Breast epithelium (tissue), 4 donors: ENCODE results near the gene RNF112. TPM values are rescaled to one million over a fixed set of nuclear protein-coding genes. Genes with fewer than 3 reads are reported as not detected.
A peak's percentile ranks its signal among the peaks of the same experiment; 100 is the strongest.

Experiments used
- DNase-seq, 2 donors: peaks; one replicate each; pipeline ENCODE4 v3.0.0-alpha.2; 2019; ENCODE audit warnings: low spot score in 2 of 2
- H3K27ac ChIP-seq, 2 donors: fragments of 200-600 bp; sonication (generic) in 1 of 2; one replicate each; pipeline ENCODE4 v1.5.1; 2016 to 2019; ENCODE audit warnings: mild to moderate bottlenecking in 1 of 2
- H3K27me3 ChIP-seq, 2 donors: fragments of 200-600 bp; sonication (generic) in 1 of 2; one replicate each; pipeline versions ENCODE4 v1.5.1 to v1.6.0; 2017 to 2019; ENCODE audit warnings: control low read depth in 1 of 2, mild to moderate bottlenecking in 1 of 2
- H3K36me3 ChIP-seq: fragments of 200-600 bp; one replicate; pipeline ENCODE4 v1.5.1; 2019
- H3K4me1 ChIP-seq, 2 donors: fragments of 200-600 bp; sonication (generic); one replicate each; pipeline ENCODE4 v1.5.1; 2016 to 2019; ENCODE audit warnings: control low read depth in 1 of 2
- H3K4me3 ChIP-seq, 3 donors: fragments of 200-600 bp; sonication (generic); 1 replicate in 2 of 3; 2 replicates in 1 of 3; pipeline ENCODE4 v1.5.1; 2016 to 2019; ENCODE audit warnings: mild to moderate bottlenecking in 3 of 3, moderate library complexity in 2 of 3
- H3K9me3 ChIP-seq, 2 donors: fragments of 200-600 bp; sonication (generic) in 1 of 2; one replicate each; pipeline ENCODE4 v1.5.1; 2016 to 2019; ENCODE audit warnings: control low read depth in 1 of 2
- POLR2A ChIP-seq: fragments of 450-650 bp; IDR thresholded peaks from one replicate; pipeline ENCODE4 v1.6.1; 2016; ENCODE audit warnings: antibody characterized with exemption, mild to moderate bottlenecking, moderate library complexity
- POLR2AphosphoS5 ChIP-seq, 3 donors: sonication (generic); formaldehyde crosslinking; IDR thresholded peaks; one replicate each; pipeline ENCODE4 v1.6.1; 2017; ENCODE audit warnings: antibody characterized with exemption in 3 of 3
- intact Hi-C: fragments of 100-400 bp; cut with DNase I; formaldehyde crosslinking; loops from one replicate; pipeline ENCODE4 v1.15.1; 2023; ENCODE audit warnings: low total_unique reads
- total RNA-seq, 3 donors: library from RNA; depleted of rRNA; stranded (reverse); fragments of >200 nt; gene quantifications; one replicate each; pipeline ENCODE4 v1.1.0, GENCODE V29; 2016
- TF ChIP-seq, protein P1 (sequence below), 3 donors: fragments of 450-650 bp; IDR thresholded peaks; one replicate each; pipeline ENCODE4 v1.5.1; 2016 to 2017; ENCODE audit warnings: antibody characterized with exemption in 3 of 3, mild to moderate bottlenecking in 3 of 3, moderate library complexity in 3 of 3

RNF112 gene
- total RNA-seq, 3 donors from 2014 or later = 0.96 to 2.9 (median 2.3) TPM

DNA sequence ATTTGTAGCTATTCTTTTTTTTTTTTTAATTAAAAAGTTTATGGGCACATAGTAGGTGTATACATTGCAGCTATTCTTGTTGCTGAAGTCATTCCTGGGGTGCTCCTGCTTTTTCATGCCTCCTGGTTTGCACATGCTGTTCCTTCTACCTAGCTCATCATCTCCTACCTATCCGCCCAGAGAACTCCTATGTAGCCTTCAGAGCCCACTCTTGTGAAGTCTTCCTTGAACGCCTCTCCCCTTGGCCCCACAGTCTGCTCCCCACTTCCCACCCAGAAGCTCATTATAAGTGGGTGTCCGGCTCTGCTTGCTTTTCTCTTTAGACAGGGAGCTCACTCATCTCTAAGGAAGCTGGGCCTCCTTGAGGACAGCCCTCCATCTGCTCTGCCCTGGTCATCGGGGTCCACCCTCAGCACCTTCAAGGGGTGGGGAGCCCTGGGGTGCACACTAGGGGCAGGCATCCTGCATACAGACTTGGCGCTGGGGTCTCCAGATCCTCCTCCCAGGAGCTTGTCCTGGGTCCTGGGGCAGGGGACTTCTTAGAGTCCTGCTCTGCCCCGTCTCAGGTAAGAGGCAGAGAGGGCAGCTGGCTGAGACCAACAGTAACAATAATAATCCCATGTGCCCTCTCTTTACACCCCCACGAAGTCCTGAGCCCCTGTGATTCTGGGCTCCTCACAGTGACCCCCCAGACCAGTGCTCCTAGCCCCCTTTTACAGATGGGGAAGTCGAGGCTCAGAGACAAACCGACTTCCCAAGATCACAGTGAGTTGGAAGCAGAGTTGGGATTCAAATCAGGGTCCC lies 45.0 kb upstream of the RNF112 start:
- DNase-seq = no peak
- Histone ChIP-seq H3K9me3 (no peaks in the 10 kb centered on the region), H3K27me3 (no peaks in the 10 kb centered on the region), H3K4me3 (no peak overlapping the region), H3K27ac (no peak overlapping the region), H3K4me1 (peaks cover 0 to 10% of the 10 kb centered on the region in 2 donors), H3K36me3 (no peaks in the 10 kb centered on the region)
- TF ChIP-seq POLR2AphosphoS5 (IDR thresholded peaks at IDR 0.05) = no peak
- TF ChIP-seq, protein P1, sequence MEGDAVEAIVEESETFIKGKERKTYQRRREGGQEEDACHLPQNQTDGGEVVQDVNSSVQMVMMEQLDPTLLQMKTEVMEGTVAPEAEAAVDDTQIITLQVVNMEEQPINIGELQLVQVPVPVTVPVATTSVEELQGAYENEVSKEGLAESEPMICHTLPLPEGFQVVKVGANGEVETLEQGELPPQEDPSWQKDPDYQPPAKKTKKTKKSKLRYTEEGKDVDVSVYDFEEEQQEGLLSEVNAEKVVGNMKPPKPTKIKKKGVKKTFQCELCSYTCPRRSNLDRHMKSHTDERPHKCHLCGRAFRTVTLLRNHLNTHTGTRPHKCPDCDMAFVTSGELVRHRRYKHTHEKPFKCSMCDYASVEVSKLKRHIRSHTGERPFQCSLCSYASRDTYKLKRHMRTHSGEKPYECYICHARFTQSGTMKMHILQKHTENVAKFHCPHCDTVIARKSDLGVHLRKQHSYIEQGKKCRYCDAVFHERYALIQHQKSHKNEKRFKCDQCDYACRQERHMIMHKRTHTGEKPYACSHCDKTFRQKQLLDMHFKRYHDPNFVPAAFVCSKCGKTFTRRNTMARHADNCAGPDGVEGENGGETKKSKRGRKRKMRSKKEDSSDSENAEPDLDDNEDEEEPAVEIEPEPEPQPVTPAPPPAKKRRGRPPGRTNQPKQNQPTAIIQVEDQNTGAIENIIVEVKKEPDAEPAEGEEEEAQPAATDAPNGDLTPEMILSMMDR (IDR thresholded peaks at IDR 0.05) = no peak
- no peak for TF ChIP-seq POLR2A
- intact Hi-C loops = loop anchor here (10.0 kb wide), 1 partner anchor 289 kb away; no protein-coding TSS in a partner anchor

DNA sequence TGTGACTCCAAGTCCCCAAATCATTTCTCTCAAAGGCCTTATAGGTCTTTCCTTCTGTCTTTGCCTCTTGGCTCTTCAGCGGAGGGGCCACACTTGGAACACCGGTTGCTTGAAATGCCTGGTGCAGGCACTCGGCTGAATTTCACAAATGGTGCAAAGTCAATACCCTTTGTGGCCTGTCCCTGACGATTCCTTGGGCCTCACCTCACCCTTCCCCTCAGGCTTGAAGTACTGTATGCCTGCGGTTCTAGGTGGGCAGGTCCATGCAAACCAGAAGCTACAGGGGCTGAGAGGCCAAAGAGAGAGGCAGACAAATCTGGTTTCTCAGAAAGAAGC lies 44.4 kb upstream of the RNF112 start:
- Histone ChIP-seq H3K4me1 (peaks cover 0 to 5% of the 10 kb centered on the region in 2 donors), H3K9me3 (no peaks in the 10 kb centered on the region), H3K27me3 (no peaks in the 10 kb centered on the region), H3K4me3 (no peak overlapping the region), H3K36me3 (no peaks in the 10 kb centered on the region), H3K27ac (no peak overlapping the region)
- no peak for TF ChIP-seq POLR2AphosphoS5 (IDR thresholded peaks at IDR 0.05)
- DNase-seq = no peak
- intact Hi-C loops = loop anchor here (10.0 kb wide), 1 partner anchor 288 kb away; no protein-coding TSS in a partner anchor

DNA sequence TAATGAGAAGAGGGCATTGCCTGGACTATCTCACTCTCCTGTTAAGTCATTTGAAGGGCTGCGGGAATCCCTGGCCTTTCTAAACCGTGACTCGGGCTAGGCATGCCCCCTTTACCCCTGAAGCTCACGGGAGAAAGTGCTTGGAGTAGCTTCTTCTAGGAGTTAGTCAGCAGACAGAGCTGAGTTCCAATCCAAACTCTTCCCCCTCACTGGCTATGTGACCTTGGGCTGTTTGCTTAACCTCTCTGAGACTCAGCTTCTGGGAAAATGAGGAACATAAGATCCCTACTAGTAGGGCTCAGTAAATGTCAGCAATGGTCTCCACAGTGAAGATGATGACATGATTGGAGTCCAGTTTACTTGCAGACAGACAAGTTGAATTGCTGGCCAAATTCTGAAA lies 42.8 kb upstream of the RNF112 start:
- H3K27me3 ChIP-seq = no peaks in the 10 kb centered on the region
- H3K4me3 ChIP-seq = no peak overlapping the region
- intact Hi-C loops = loop anchor here (10.0 kb wide), 1 partner anchor 287 kb away; no protein-coding TSS in a partner anchor
- TF ChIP-seq POLR2AphosphoS5 (IDR thresholded peaks at IDR 0.05) (no peak), POLR2A (no peak)
- TF ChIP-seq, protein P1 (IDR thresholded peaks at IDR 0.05) = no peak
- H3K36me3 ChIP-seq = no peaks in the 10 kb centered on the region
- no peaks in the 10 kb centered on the region for H3K9me3 ChIP-seq
- DNase-seq = no peak
- H3K4me1 ChIP-seq = no peaks in the 10 kb centered on the region
- peak overlapping the region in 1 of 2 donors; percentile 3 for H3K27ac ChIP-seq

DNA sequence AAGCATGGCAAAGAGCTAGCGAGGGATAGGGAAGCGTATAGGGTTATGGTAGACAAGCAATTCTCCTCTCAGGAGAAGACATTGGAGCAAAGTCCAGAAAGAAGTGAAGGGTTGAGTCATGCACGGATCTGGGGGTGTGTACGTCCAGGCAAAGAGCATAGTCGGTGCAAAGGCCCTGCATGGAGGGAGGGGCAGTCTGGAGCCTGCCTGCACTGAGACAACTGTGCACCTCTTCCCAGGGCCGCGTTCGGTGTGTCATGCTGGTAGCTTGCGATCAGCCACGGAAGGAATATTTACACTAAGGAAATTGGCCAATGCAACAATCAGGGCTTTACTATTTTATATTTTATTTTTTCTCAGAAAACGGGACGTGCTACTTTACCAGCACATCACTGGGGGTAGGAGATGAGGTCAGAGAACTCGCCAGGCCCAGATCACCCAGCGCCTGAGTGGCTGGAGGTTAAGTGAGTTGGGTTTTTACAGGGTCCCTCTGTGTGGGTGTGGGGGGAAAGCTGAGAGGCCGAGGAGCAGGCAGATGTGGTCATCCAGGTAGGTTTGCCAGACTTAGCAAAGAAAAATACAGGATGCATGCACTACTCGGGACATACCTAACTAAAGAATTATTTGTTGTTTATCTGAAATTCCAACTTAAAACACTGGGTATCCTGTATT lies 41.8 kb upstream of the RNF112 start:
- Histone ChIP-seq H3K9me3 (no peaks in the 10 kb centered on the region), H3K4me3 (no peak overlapping the region), H3K4me1 (no peaks in the 10 kb centered on the region), H3K27ac (peak overlapping the region in 1 of 2 donors; percentile 38), H3K27me3 (no peaks in the 10 kb centered on the region), H3K36me3 (no peaks in the 10 kb centered on the region)
- intact Hi-C loops = loop anchor here (10.0 kb wide), 1 partner anchor 286 kb away; no protein-coding TSS in a partner anchor
- no peak for DNase-seq
- no peak for TF ChIP-seq POLR2A
- TF ChIP-seq, protein P1 (IDR thresholded peaks at IDR 0.05) = no peak
- no peak for TF ChIP-seq POLR2AphosphoS5 (IDR thresholded peaks at IDR 0.05)

DNA sequence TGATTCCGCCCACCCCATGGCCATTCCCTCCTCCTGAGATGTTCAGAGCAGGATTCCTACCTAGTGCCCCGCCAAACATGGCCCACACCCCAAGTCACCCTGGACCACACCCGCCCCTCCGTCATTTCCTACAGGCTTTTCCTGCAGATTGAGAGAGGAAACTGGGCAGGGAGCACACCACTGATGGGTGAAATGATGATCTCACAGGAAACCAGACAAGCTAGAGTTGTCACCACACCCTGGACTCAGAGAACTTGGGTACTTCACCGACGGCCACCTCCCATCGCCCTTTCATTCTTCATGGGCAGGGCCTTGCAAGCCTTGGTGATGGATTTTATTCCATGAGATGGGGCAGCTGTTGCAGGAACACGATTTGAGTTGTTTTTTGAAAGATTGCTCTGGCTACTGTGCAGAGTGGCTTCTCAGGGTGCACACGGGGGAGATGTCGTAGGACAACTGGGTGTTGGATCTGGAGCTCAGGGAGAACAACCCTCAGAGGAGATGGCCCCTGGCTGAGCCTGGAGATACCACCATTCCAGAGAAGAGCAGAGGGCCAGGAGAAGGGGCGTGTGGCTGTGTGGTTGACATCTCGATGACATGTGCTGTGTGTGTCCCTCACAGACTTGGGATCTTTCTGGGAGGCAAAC lies 41.1 kb upstream of the RNF112 start:
- H3K27me3 ChIP-seq = no peaks in the 10 kb centered on the region
- no peak overlapping the region for H3K4me3 ChIP-seq
- H3K27ac ChIP-seq = peak overlapping the region in 1 of 2 donors; percentile 38
- H3K36me3 ChIP-seq = no peaks in the 10 kb centered on the region
- no peaks in the 10 kb centered on the region for H3K4me1 ChIP-seq
- intact Hi-C loops = loop anchor here (10.0 kb wide), 2 partner anchors 285 to 1995 kb away; no protein-coding TSS in a partner anchor
- DNase-seq = no peak
- TF ChIP-seq POLR2A (no peak), POLR2AphosphoS5 (IDR thresholded peaks at IDR 0.05) (no peak)
- TF ChIP-seq, protein P1 (IDR thresholded peaks at IDR 0.05) = no peak
- H3K9me3 ChIP-seq = no peaks in the 10 kb centered on the region
